SK-N-SH (cell line): ENCODE results near the gene KRTAP5-9. TPM values are rescaled to one million over a fixed set of nuclear protein-coding genes. Genes with fewer than 3 reads are reported as not detected.

Source experiments
- CTCF ChIA-PET: fragments of 300-600, 350-600 bp; formaldehyde crosslinking; extraction: SDS; loops from one replicate; lab custom pipeline; 2021; lab: Yijun Ruan, JAX
- POLR2A ChIA-PET: fragments of 350-600 bp; sonication (Branson Sonifier 250); formaldehyde crosslinking; extraction: SDS; loops from one replicate; lab custom pipeline; 2020; ENCODE audit warnings: antibody characterized with exemption, inconsistent platforms; lab: Yijun Ruan, JAX
- DNase-seq: peaks from one replicate; pipeline ENCODE4 v3.0.0; 2012
- H2AFZ ChIP-seq: fragments of 200-600 bp; sonication (generic); 2 replicates; pipeline ENCODE4 v1.8.1; 2016; ENCODE audit warnings: antibody characterized with exemption, mild to moderate bottlenecking, low read depth
- H3F3A ChIP-seq: fragments of 200-600 bp; sonication (generic); replicated peaks from 2 replicates; pipeline ENCODE3; 2016; ENCODE audit warnings: antibody characterized with exemption, mild to moderate bottlenecking; ENCODE audit not compliant: insufficient read depth
- H3K27ac ChIP-seq, 2 experiments: fragments of 200-500 bp in 1 of 2; fragments of 200-600 bp in 1 of 2; sonication (Bioruptor generic) in 1 of 2; sonication (generic), shearing (Covaris generic) in 1 of 2; 2 replicates each; pipeline versions ENCODE4 v1.5.1 to v1.6.1; 2014 to 2016; ENCODE audit warnings: low read depth in 2 of 2, inconsistent platforms in 1 of 2, low read length in 1 of 2, mild to moderate bottlenecking in 1 of 2, mixed read lengths in 1 of 2
- H3K27me3 ChIP-seq: fragments of 200-600 bp; sonication (generic), shearing (Covaris generic); 2 replicates; pipeline ENCODE4 v1.6.1; 2016; ENCODE audit warnings: mixed run types; ENCODE audit not compliant: insufficient read depth
- H3K36me3 ChIP-seq, 2 experiments: fragments of 200-500 bp in 1 of 2; fragments of 200-600 bp in 1 of 2; sonication (Bioruptor generic) in 1 of 2; sonication (generic) in 1 of 2; replicated peaks in 1 of 2; 2 replicates each; pipeline versions ENCODE3 to v1.5.1; 2014 to 2016; ENCODE audit warnings: low read length in 1 of 2, mild to moderate bottlenecking in 1 of 2; ENCODE audit not compliant: insufficient read depth in 2 of 2, control insufficient read depth in 1 of 2
- H3K4me1 ChIP-seq, 2 experiments: fragments of 200-500 bp in 1 of 2; fragments of 200-600 bp in 1 of 2; sonication (Bioruptor generic) in 1 of 2; sonication (generic), shearing (Covaris generic) in 1 of 2; 2 replicates each; pipeline versions ENCODE4 v1.5.1 to v1.6.1; 2014 to 2016; ENCODE audit warnings: low read depth in 1 of 2, low read length in 1 of 2, mixed run types in 1 of 2; ENCODE audit not compliant: insufficient read depth in 2 of 2, control insufficient read depth in 1 of 2
- H3K4me2 ChIP-seq: fragments of 200-600 bp; sonication (generic), shearing (Covaris generic); 2 replicates; pipeline ENCODE4 v1.6.1; 2017; ENCODE audit warnings: mixed run types
- H3K4me3 ChIP-seq, 2 experiments: fragments of 200-500 bp in 1 of 2; fragments of 200-600 bp in 1 of 2; sonication (Bioruptor generic) in 1 of 2; sonication (generic), shearing (Covaris generic) in 1 of 2; 2 replicates each; pipeline versions ENCODE4 v1.5.1 to v1.8.1; 2014 to 2016; ENCODE audit warnings: low read depth in 2 of 2, inconsistent platforms in 1 of 2, low read length in 1 of 2, mild to moderate bottlenecking in 1 of 2, mixed read lengths in 1 of 2, moderate library complexity in 1 of 2
- H3K79me2 ChIP-seq: fragments of 200-600 bp; sonication (generic); 2 replicates; pipeline ENCODE4 v1.8.1; 2017; ENCODE audit warnings: mild to moderate bottlenecking; ENCODE audit not compliant: insufficient read depth
- H3K9ac ChIP-seq: fragments of 200-600 bp; sonication (generic); 2 replicates; pipeline ENCODE4 v1.6.1; 2017; ENCODE audit warnings: mixed run types
- H3K9me2 ChIP-seq: fragments of 200-600 bp; sonication (generic); 2 replicates; pipeline ENCODE4 v1.6.1; 2017; ENCODE audit warnings: mixed run types
- H3K9me3 ChIP-seq: fragments of 200-600 bp; sonication (generic); 2 replicates; pipeline ENCODE4 v1.6.1; 2017; ENCODE audit warnings: mixed run types, mild to moderate bottlenecking, moderate library complexity
- H4K20me1 ChIP-seq: fragments of 200-600 bp; sonication (generic); 2 replicates; pipeline ENCODE4 v1.6.1; 2017; ENCODE audit warnings: mild to moderate bottlenecking, mixed run types; ENCODE audit not compliant: insufficient read depth
- CTCF ChIP-seq: fragments of 200-600 bp; sonication (generic); IDR thresholded peaks from 2 replicates; pipeline ENCODE4 v1.6.1; 2017; ENCODE audit warnings: antibody characterized with exemption, mild to moderate bottlenecking, moderate library complexity
- ELF1 ChIP-seq: IDR thresholded peaks from 2 replicates; pipeline ENCODE4 v1.4.0; 2012
- EZH2phosphoT487 ChIP-seq: fragments of 200-600 bp; sonication (generic); IDR thresholded peaks from 2 replicates; pipeline ENCODE4 v1.6.1; 2017; ENCODE audit warnings: low read depth, mixed run types, mild to moderate bottlenecking, antibody characterized with exemption, moderate library complexity, borderline replicate concordance
- FOSL2 ChIP-seq: IDR thresholded peaks from 2 replicates; pipeline ENCODE4 v1.4.0; 2012; ENCODE audit warnings: low read depth, mild to moderate bottlenecking, moderate library complexity, borderline replicate concordance
- FOXM1 ChIP-seq: IDR thresholded peaks from 2 replicates; pipeline ENCODE4 v1.4.0; 2012; ENCODE audit warnings: low read depth, mild to moderate bottlenecking
- GABPA ChIP-seq: IDR thresholded peaks from 2 replicates; pipeline ENCODE4 v1.4.0; 2012; ENCODE audit warnings: low read depth, mild to moderate bottlenecking
- IRF3 ChIP-seq: fragments of 150-350 bp; IDR thresholded peaks from 2 replicates; pipeline ENCODE4 v1.6.1; 2016; ENCODE audit warnings: mild to moderate bottlenecking, low read depth, low read length
- PBX3 ChIP-seq: IDR thresholded peaks from 2 replicates; pipeline ENCODE4; 2012
- POLR2AphosphoS5 ChIP-seq: IDR thresholded peaks from 2 replicates; pipeline ENCODE4 v1.6.1; 2012; ENCODE audit warnings: low read depth, low read length
- RAD21 ChIP-seq: IDR thresholded peaks from 2 replicates; pipeline ENCODE4 v1.6.1; 2012; ENCODE audit warnings: mild to moderate bottlenecking, low read length
- RCOR1 ChIP-seq: fragments of 150-350 bp; IDR thresholded peaks from 2 replicates; pipeline ENCODE4 v1.6.1; 2017; ENCODE audit warnings: antibody characterized with exemption, low read length
- TAF1 ChIP-seq: IDR thresholded peaks from 2 replicates; pipeline ENCODE4 v1.6.1; 2012; ENCODE audit warnings: low read depth, mild to moderate bottlenecking, low read length, moderate library complexity, borderline replicate concordance
- USF2 ChIP-seq: fragments of 150-350 bp; IDR thresholded peaks from 2 replicates; pipeline ENCODE4 v1.6.1; 2017; ENCODE audit warnings: antibody characterized with exemption, low read length, low read depth, borderline replicate concordance
- WGBS: methylation state at CpG from one replicate; pipeline ENCODE4 v1.1.6; 2017; ENCODE audit warnings: low lambda C conversion rate; 5-methylcytosine and 5-hydroxymethylcytosine counted together
- polyA plus RNA-seq, 3 experiments: library from polyadenylated mRNA; depleted of rRNA; stranded (reverse); fragments of >200 nt; gene quantifications; 2 replicates each; pipeline ENCODE4 v1.2.3, GENCODE V29; 2012

KRTAP5-9 gene
- polyA plus RNA-seq, 1 of the 3 experiments (the other 2 are of a cell fraction): not detected

GRCh38 chr11:71502871-71503435 is 45.3 kb upstream of the KRTAP5-9 start:
- Histone ChIP-seq H3K4me3 (no peak overlapping the region), H3F3A (peaks cover 6% of the 10 kb centered on the region), H3K4me2 (no peak overlapping the region), H4K20me1 (no peaks in the 10 kb centered on the region), H2AFZ (no peak overlapping the region), H3K9me3 (no peaks in the 10 kb centered on the region), H3K36me3 (peaks cover 9 to 33% of the 10 kb centered on the region in 2 experiments), H3K79me2 (no peaks in the 10 kb centered on the region), H3K9ac (no peak overlapping the region), H3K27ac (no peak overlapping the region), H3K27me3 (no peaks in the 10 kb centered on the region), H3K4me1 (peaks cover 0 to 54% of the 10 kb centered on the region in 2 experiments; a peak in 2 of 4 replicates), H3K9me2 (no peaks in the 10 kb centered on the region)
- POLR2A ChIA-PET: no interaction called here
- DNase-seq: no peak
- 98% methylated on average over 12 of the region's 15 CpGs for WGBS
- TF ChIP-seq PBX3 (no peak), RCOR1 (no peak), FOSL2 (no peak), GABPA (no peak), FOXM1 (no peak), EZH2phosphoT487 (no peak)
- TF ChIP-seq, all 33 proteins: peak for 0
- CTCF ChIA-PET: interaction anchor here (0.8 kb wide), 1 partner anchor 83 kb away, joined by 3 read pairs; no protein-coding TSS in a partner anchor

- Histone ChIP-seq H3F3A (no peaks in the 10 kb centered on the region), H3K27me3 (no peaks in the 10 kb centered on the region), H4K20me1 (no peaks in the 10 kb centered on the region), H3K4me3 (no peak overlapping the region), H3K4me2 (no peak overlapping the region), H3K36me3 (peaks cover 5 to 17% of the 10 kb centered on the region in 2 experiments), H3K9me3 (no peaks in the 10 kb centered on the region), H3K4me1 (peaks cover 0 to 47% of the 10 kb centered on the region in 2 experiments; a peak in 2 of 4 replicates), H3K9me2 (no peaks in the 10 kb centered on the region), H3K79me2 (no peaks in the 10 kb centered on the region), H3K9ac (no peak overlapping the region), H2AFZ (no peak overlapping the region), H3K27ac (peak overlapping the region in 1 of 2 experiments; percentile 77; a peak in 2 of 4 replicates)
- POLR2A ChIA-PET: no interaction called here
- no peak for TF ChIP-seq CTCF
- no peak for TF ChIP-seq RAD21
- TF ChIP-seq ELF1: no peak
- TF ChIP-seq TAF1: no peak
- no peak for TF ChIP-seq IRF3
- TF ChIP-seq USF2: no peak
- no peak for TF ChIP-seq GABPA
- no peak for TF ChIP-seq FOXM1
- TF ChIP-seq POLR2AphosphoS5: no peak
- TF ChIP-seq RCOR1: no peak
- CTCF ChIA-PET: interaction anchor here (0.6 to 1.0 kb wide), 3 partner anchors 15 to 757 kb away, joined by 3 read pairs; partner anchors contain the start of gene NADSYN1
- 64% methylated on average over 10 of the region's 10 CpGs for WGBS
- no peak for DNase-seq
These were observed 43.7 kb upstream of the KRTAP5-9 start for GRCh38 chr11:71504531-71504930.
